GM12874 (cell line): ENCODE data around the gene DYNC1I2.

Experiments
- TF ChIP-seq, protein P1 (sequence below): IDR thresholded peaks from 2 replicates; pipeline ENCODE4 v1.5.1; 2011; ENCODE audit warnings: low read depth, mild to moderate bottlenecking, control low read depth, low read length, moderate library complexity; ENCODE audit not compliant: insufficient read depth

Gene DYNC1I2

DNA sequence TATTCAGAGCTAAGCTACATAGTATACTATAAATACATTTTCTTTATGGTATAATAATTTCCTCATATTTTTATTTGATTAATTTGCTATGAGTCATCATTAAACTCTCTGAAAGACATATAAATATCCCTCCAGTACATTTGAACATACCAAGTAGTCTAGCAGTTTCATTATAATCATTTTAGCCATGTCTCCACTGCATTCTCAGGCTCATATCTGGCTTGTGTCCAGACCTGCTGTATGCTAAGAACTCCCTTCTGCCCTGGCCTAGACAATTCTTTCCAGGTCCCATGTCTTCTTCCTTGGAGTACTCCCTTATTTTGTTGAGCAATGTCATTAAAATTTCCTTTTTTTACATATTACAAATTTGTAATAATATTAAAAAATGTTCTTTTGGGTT, 16.6 kb upstream of the DYNC1I2 start:
- TF ChIP-seq, protein P1, sequence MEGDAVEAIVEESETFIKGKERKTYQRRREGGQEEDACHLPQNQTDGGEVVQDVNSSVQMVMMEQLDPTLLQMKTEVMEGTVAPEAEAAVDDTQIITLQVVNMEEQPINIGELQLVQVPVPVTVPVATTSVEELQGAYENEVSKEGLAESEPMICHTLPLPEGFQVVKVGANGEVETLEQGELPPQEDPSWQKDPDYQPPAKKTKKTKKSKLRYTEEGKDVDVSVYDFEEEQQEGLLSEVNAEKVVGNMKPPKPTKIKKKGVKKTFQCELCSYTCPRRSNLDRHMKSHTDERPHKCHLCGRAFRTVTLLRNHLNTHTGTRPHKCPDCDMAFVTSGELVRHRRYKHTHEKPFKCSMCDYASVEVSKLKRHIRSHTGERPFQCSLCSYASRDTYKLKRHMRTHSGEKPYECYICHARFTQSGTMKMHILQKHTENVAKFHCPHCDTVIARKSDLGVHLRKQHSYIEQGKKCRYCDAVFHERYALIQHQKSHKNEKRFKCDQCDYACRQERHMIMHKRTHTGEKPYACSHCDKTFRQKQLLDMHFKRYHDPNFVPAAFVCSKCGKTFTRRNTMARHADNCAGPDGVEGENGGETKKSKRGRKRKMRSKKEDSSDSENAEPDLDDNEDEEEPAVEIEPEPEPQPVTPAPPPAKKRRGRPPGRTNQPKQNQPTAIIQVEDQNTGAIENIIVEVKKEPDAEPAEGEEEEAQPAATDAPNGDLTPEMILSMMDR, result no peak

DNA sequence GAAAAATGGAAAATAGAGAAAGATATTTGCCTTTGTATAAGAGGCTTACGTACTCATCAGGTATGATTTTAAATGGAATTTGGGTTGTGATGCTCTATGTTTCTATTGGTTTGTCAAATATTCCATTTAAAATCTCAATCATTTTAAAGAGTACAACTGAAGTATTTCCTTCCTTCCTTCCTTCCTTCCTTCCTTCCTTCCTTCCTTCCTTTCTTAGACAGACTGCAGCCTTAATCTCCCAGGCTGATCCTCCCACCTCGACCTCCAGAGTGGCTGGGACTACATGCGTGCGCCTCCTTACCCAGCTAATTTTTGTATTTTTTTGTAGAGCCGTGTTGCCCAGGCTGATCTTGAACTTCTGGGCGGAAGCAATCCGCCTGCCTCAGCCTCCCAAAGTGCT, 15.4 kb upstream of the DYNC1I2 start:
- TF ChIP-seq, protein P1, result no peak

DNA sequence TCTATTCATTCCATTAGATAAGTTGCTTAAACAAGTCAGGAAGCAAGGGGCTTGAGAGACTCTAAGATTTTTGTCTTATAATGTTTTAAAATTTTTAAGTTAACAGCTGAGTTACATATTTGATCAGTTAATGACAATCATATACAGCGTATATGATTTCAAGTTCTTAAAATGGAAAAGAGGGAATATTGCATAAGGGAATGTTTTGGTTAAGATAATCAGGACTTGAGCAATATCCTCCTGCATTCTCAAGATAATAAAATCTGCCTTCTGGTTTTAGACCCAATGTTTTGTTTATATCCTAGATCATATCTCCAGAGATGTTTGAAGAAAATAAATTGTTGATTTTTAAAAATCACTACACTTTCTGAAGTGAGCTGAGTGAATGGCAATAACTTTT, 13.4 kb upstream of the DYNC1I2 start:
- TF ChIP-seq, protein P1, result no peak

DNA sequence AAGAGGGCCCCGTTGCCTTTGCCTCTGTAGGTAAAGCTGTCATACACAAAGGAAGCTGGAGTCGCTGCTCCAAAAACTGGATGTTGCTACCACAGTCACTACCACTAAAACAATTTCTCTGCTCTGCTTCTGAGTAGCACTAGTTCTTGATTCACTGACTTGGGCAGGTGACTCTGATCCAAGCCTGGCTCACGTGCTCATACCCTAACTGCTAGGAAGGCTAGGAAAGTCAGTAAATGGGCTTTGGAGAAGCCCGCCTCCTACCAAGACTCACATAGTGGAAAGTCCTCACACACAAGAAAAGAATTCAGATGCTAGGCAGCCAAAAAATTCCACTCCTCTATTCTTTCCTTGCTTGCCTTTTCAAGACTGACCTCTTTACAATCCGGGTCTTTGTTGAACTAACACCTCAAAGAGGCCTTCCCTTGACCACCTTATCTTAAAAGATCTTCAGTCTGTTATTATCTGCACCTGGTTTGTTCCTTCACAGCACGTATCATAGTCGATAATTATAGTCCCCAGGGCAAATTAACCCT, 11.4 kb upstream of the DYNC1I2 start:
- TF ChIP-seq, protein P1, result no peak

DNA sequence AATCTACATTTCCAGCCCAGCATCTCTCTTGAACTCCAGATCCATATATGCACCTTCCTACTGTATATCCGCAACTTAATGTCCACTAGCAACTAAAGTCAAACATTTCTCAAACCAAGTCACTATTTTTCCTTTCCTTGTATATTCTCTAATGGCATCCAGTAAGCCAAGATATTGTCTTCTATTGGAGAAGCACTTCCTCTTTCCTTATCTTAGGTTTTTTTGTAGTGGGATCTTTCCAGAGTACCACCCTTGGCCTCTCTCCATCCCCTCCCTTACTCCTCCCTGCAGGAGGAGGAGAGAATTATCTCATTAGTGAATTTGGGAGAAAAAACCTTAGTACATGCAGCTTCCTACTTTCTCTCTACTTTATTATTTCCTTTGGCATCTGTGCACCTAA, 8.7 kb upstream of the DYNC1I2 start:
- TF ChIP-seq, protein P1, result no peak

DNA sequence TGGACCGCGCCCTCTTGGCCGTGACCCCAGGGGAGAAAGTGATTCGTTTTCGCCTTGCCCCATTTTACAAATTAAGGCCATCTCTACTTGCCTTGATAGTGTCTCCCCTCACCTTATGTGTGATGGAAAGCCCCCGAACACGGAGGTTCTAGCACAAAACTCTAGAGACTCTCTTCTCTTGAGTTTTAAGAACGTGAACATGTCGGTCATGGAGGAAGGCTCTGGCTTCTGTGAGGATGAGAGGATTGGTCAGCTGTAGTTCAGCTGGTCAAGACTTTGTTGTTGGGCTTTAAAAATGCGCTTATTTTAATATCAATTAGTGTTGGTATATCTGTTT, 828 bp downstream of the DYNC1I2 start:
- TF ChIP-seq, protein P1, result no peak

DNA sequence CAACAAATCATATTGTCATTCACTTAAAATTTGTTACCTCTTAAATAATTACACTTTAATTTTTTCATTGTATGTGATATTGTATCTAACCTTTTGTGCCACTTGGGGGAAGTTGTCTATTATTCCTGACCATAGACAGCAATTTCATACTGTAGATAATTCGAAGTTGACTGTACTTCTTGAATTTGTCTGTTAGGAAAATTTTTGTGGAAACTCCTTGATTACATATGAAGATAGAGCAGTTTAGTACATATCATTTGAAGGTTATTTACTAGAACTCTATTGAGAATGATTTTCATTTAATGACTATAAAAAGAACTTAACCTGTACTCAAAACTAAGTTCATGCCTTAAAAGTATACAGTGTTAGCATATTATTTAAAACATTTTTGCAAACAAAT, 5.1 kb downstream of the DYNC1I2 start:
- TF ChIP-seq, protein P1, result no peak
